ENCODE data around the gene RPS6KL1. TPM values are rescaled to one million over a fixed set of nuclear protein-coding genes. Genes with fewer than 3 reads are reported as not detected.

RPS6KL1 gene
- total RNA-seq, 1 experiment from 2014 or later = 16.4 TPM

DNA sequence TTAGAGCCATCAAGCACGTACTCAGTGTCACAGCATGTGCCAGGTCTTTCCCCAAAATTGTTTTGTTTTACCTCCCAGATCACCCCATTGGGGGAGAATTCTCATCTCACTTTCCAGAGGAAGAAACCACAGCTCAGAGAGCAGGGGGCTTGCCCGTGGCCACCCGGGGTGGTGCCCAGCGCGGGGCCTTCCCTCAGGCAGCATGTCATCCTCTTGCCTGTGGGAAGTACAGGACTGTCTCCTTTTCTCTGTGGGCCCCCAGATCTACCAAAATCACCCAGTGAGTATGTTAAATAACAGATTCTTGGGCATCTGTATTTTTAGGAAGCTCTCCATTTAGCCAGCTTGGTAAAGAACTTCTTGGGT, 5.9 kb downstream of the RPS6KL1 start:
- no peak for DNase-seq
- Mint-ChIP-seq H3K4me3 (ENCODE audit: low read depth, unreplicated experiment) (no peak overlapping the region), H3K27me3 (ENCODE audit: unreplicated experiment) (no peaks in the 10 kb centered on the region), H3K9me3 (ENCODE audit: low read depth, unreplicated experiment) (no peaks in the 10 kb centered on the region), H3K36me3 (ENCODE audit: insufficient read depth, unreplicated experiment) (no peaks in the 10 kb centered on the region), H3K27ac (ENCODE audit: unreplicated experiment) (no peak overlapping the region), H3K4me1 (ENCODE audit: low read depth, unreplicated experiment) (peaks cover 3% of the 10 kb centered on the region)
- CTCF ChIA-PET = interaction anchor here (0.5 kb wide), 1 partner anchor 1180 kb away, joined by 5 read pairs; no protein-coding TSS in a partner anchor
- intact Hi-C loops (cut with micrococcal nuclease; ENCODE audit: unreplicated experiment) = no loop called here
- TF ChIP-seq, protein P1, sequence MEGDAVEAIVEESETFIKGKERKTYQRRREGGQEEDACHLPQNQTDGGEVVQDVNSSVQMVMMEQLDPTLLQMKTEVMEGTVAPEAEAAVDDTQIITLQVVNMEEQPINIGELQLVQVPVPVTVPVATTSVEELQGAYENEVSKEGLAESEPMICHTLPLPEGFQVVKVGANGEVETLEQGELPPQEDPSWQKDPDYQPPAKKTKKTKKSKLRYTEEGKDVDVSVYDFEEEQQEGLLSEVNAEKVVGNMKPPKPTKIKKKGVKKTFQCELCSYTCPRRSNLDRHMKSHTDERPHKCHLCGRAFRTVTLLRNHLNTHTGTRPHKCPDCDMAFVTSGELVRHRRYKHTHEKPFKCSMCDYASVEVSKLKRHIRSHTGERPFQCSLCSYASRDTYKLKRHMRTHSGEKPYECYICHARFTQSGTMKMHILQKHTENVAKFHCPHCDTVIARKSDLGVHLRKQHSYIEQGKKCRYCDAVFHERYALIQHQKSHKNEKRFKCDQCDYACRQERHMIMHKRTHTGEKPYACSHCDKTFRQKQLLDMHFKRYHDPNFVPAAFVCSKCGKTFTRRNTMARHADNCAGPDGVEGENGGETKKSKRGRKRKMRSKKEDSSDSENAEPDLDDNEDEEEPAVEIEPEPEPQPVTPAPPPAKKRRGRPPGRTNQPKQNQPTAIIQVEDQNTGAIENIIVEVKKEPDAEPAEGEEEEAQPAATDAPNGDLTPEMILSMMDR (IDR thresholded peaks at IDR 0.05; ENCODE audit: unreplicated experiment) = no peak
- BruUV-seq (replicated peaks) = no TSS peak

DNA sequence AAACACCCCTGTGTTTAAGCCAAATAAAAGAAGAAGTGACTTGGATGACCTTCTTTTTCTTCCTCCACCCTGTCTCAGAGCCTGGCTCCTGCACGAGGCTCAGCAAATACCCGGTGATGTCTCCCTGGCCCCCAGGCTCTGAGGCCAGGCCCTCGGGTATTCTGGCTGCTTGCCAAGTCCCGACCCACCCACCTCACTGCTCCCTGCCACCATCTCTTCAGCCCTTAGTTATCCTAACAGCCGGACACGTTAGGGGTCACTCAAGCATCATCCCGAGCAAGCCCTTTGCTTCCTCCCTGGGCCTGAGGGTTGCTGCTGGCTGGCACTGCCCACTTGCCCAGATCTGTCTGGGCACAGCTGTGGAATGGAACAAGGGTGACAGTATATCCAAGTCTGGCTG, 7.2 kb downstream of the RPS6KL1 start:
- intact Hi-C loops (cut with micrococcal nuclease; ENCODE audit: unreplicated experiment) = no loop called here
- CTCF ChIA-PET = no interaction called here
- no TSS peak for BruUV-seq (replicated peaks)

DNA sequence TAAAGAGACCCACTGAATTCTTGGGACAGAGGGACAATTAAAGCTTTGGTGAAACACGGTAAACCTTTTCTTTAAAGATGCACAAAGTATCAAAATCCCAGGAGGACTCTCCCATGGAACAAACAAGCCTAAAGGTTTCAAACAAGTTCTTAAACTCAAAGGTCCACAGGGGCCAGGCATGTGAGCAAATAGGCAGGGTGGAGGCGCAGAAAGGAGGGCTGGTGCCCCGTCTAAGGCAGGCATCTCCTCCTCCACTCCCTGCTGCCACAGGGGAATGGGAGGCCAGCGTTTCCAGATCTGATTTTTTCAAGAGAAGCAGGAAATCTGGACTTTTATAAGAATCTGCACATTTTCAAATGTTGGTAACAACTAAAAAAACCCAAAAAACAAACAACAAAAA, 7.6 kb downstream of the RPS6KL1 start:
- H3K36me3 Mint-ChIP-seq (ENCODE audit: insufficient read depth, unreplicated experiment) = no peaks in the 10 kb centered on the region
- CTCF ChIA-PET = no interaction called here
- H3K4me1 Mint-ChIP-seq (ENCODE audit: low read depth, unreplicated experiment) = peaks cover 14% of the 10 kb centered on the region
- no peak for DNase-seq
- no peak overlapping the region for H3K4me3 Mint-ChIP-seq (ENCODE audit: low read depth, unreplicated experiment)
- H3K27ac Mint-ChIP-seq (ENCODE audit: unreplicated experiment) = no peak overlapping the region
- H3K9me3 Mint-ChIP-seq (ENCODE audit: low read depth, unreplicated experiment) = no peaks in the 10 kb centered on the region
- TF ChIP-seq, protein P1 (IDR thresholded peaks at IDR 0.05; ENCODE audit: unreplicated experiment) = no peak
- BruUV-seq (replicated peaks) = no TSS peak
- H3K27me3 Mint-ChIP-seq (ENCODE audit: unreplicated experiment) = no peaks in the 10 kb centered on the region
- intact Hi-C loops (cut with micrococcal nuclease; ENCODE audit: unreplicated experiment) = no loop called here

More for the DNA sequence above, 7.2 kb downstream of the RPS6KL1 start:
- Mint-ChIP-seq H3K4me1 (ENCODE audit: low read depth, unreplicated experiment) (peaks cover 14% of the 10 kb centered on the region), H3K36me3 (ENCODE audit: insufficient read depth, unreplicated experiment) (no peaks in the 10 kb centered on the region), H3K4me3 (ENCODE audit: low read depth, unreplicated experiment) (no peak overlapping the region), H3K9me3 (ENCODE audit: low read depth, unreplicated experiment) (no peaks in the 10 kb centered on the region), H3K27ac (ENCODE audit: unreplicated experiment) (no peak overlapping the region), H3K27me3 (ENCODE audit: unreplicated experiment) (no peaks in the 10 kb centered on the region)
- TF ChIP-seq, protein P1 (IDR thresholded peaks at IDR 0.05; ENCODE audit: unreplicated experiment) = no peak
- no peak for DNase-seq

DNA sequence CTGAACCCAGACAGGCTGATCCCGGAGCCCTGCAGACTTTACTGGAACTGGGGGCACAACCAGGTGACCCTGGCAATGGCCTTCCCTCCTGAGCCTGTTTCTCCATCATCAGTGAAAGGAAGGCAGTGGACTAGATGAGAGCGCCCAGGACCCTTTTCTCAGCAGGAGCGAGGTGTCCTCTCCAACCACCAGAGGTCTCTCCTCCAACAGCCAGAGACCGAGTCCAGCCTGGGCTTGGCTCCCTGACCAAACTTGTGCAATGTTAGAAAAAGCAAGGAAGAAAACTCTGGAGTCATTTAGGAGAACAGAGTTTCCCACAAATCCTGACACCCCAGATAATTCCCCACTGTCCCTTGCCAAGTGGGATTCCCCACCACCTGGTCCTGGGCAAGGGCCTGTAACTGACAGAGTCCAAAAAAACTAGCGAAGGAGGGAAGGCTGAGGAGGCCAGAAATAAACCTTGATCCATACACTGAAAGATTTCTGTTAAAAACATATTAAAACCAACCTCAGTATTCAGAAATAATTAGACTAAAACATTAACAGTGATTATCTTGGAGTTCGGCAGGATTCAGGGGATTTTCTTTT, 9.0 kb downstream of the RPS6KL1 start:
- TF ChIP-seq, protein P1 (IDR thresholded peaks at IDR 0.05; ENCODE audit: unreplicated experiment) = peak; percentile 61
- BruUV-seq (replicated peaks) = no TSS peak
- peaks cover under 1% of the 10 kb centered on the region for H3K36me3 Mint-ChIP-seq (ENCODE audit: insufficient read depth, unreplicated experiment)
- no peak overlapping the region for H3K27ac Mint-ChIP-seq (ENCODE audit: unreplicated experiment)
- no peak overlapping the region for H3K4me3 Mint-ChIP-seq (ENCODE audit: low read depth, unreplicated experiment)
- intact Hi-C loops (cut with micrococcal nuclease; ENCODE audit: unreplicated experiment) = loop anchor here (1.0 kb wide), 2 partner anchors 88 to 174 kb away; partner anchors contain the start of gene EIF2B2
- H3K27me3 Mint-ChIP-seq (ENCODE audit: unreplicated experiment) = no peaks in the 10 kb centered on the region
- no peaks in the 10 kb centered on the region for H3K9me3 Mint-ChIP-seq (ENCODE audit: low read depth, unreplicated experiment)
- peak; percentile 62 for DNase-seq
- peaks cover 14% of the 10 kb centered on the region for H3K4me1 Mint-ChIP-seq (ENCODE audit: low read depth, unreplicated experiment)
- CTCF ChIA-PET = no interaction called here

All from Calu3 (cell line).